ENCODE results near the gene CRTC2.
"Not testable (repeated sequence)": the region's sequence is repeated elsewhere in the genome, so short reads cannot be mapped to it uniquely, and the experiment has no call there.

CRTC2 gene

DNA sequence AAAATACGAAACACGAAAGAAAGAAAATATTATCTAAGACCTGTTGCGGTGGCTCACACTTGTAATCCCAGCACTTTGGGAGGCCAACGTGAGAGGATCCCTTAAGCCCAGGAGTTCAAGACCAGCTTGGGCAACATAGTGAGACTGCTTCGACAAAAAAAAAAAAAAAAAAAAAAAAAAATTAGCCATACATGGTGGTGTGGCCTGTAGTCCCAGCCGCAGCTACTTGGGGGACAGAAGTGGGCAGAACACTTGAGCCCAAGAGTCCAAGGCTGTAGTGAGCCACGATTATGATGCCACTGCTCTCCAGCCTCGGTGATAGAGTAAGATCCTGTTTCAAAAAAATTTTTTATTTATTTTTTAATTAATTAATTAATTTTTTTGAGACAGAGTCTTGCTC, 29.2 kb upstream of the CRTC2 start:
- peaks cover 20% of the 10 kb centered on the region for H3K4me1 ChIP-seq (ENCODE audit: control insufficient read depth, insufficient read depth, low read length, poor library complexity, severe bottlenecking)
- H3K27ac ChIP-seq (ENCODE audit: insufficient read depth, low read length, poor library complexity, severe bottlenecking) = no peak overlapping the region
- no peaks in the 10 kb centered on the region for H3K27me3 ChIP-seq (replicated peaks; ENCODE audit: control insufficient read depth, insufficient read depth, low read length, poor library complexity, severe bottlenecking)
- no peak overlapping the region for H3K4me3 ChIP-seq (ENCODE audit: insufficient read depth, low read depth, low read length, poor library complexity, severe bottlenecking)
- no peaks in the 10 kb centered on the region for H3K9me3 ChIP-seq (ENCODE audit: control insufficient read depth, low read length)
- DNase-seq = no peak
- peaks cover 9% of the 10 kb centered on the region for H3K36me3 ChIP-seq (ENCODE audit: control insufficient read depth, insufficient read depth, low read length)

DNA sequence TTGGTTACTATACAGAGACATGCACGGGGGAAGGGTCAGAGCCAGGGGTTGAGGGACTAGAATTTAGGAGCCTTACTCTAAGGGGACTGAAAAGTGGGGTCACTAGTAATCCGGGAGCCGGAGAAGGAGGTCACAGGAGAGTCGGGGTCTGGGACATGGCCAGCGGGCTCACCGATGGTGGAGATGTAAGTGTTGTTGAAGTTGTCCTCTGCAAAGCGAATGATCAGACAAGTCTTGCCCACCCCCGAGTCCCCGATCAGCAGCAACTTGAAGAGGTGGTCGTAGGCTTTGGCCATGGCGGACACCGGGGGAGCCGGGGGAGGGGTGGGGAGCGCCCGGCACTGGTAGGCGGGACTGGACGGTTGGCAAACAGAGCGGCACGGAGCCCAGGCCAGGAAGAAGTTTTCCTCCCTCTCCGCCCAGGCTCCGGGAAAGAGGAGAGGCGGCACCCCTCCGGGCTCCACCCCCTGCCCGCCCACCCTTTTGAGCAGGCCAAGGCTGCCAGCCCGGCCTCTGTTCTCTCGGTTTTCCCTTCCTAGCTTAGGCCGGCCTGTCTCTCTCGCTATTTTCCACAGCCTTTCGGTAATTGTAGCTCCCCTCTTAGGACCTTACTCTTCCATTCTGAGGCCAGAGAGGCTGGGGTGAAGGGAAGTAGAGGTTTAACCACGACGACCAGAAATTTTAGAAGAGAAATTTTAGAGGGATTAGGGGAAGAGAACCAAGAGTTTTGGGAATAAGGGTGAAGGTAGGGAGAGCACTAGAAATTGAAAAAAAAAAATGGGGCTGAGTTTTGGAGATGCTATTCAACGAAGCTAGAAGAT, 27.7 kb upstream of the CRTC2 start, which contains the start of gene RAB13:
Gene RAB13, minus strand, starts transcription at position 399 of the 821 bp plus-strand sequence. Its CDS starts 103 bp downstream, at position 296.
- Histone ChIP-seq H3K27ac (ENCODE audit: insufficient read depth, low read length, poor library complexity, severe bottlenecking) (peak within 1 kb of the TSS; percentile 41), H3K27me3 (replicated peaks; ENCODE audit: control insufficient read depth, insufficient read depth, low read length, poor library complexity, severe bottlenecking) (no peaks in the 10 kb centered on the region), H3K4me3 (ENCODE audit: insufficient read depth, low read depth, low read length, poor library complexity, severe bottlenecking) (no peak within 1 kb of the TSS), H3K4me1 (ENCODE audit: control insufficient read depth, insufficient read depth, low read length, poor library complexity, severe bottlenecking) (peaks cover 7% of the 10 kb centered on the region), H3K36me3 (ENCODE audit: control insufficient read depth, insufficient read depth, low read length) (no peaks in the 10 kb centered on the region), H3K9me3 (ENCODE audit: control insufficient read depth, low read length) (no peaks in the 10 kb centered on the region)
- DNase-seq = no peak

DNA sequence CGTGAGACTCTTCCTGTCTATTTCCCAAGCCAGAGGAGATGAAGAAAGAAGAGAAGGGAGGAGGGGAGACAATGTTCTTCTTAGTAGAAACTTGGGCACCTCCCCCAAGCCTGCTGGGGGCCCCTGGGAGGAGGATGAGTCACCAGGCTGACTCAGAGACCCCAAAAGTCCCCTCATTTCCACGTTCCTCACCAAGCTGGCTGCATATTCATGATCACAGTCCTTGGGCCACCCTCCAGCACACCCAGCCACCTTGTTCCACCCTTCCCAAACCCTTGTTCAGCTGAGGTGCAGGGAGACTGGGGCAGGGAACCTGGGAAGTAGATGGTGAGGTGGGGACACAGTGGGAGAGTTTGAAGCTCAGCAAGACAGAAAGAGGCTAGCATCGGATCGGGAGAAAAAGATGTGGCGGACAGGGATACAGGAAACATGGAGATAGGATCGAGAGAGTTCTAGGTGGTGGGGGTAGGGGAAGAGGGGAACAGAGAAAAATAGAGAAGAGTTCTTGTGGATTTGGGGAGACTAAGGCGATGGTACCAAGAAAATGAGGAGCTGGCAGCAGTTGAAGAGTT, 27.0 kb upstream of the CRTC2 start:
- DNase-seq = no peak
- H3K9me3 ChIP-seq (ENCODE audit: control insufficient read depth, low read length) = no peaks in the 10 kb centered on the region
- H3K27me3 ChIP-seq (replicated peaks; ENCODE audit: control insufficient read depth, insufficient read depth, low read length, poor library complexity, severe bottlenecking) = no peaks in the 10 kb centered on the region
- no peak overlapping the region for H3K4me3 ChIP-seq (ENCODE audit: insufficient read depth, low read depth, low read length, poor library complexity, severe bottlenecking)
- H3K4me1 ChIP-seq (ENCODE audit: control insufficient read depth, insufficient read depth, low read length, poor library complexity, severe bottlenecking) = peaks cover 7% of the 10 kb centered on the region
- H3K27ac ChIP-seq (ENCODE audit: insufficient read depth, low read length, poor library complexity, severe bottlenecking) = no peak overlapping the region
- no peaks in the 10 kb centered on the region for H3K36me3 ChIP-seq (ENCODE audit: control insufficient read depth, insufficient read depth, low read length)

DNA sequence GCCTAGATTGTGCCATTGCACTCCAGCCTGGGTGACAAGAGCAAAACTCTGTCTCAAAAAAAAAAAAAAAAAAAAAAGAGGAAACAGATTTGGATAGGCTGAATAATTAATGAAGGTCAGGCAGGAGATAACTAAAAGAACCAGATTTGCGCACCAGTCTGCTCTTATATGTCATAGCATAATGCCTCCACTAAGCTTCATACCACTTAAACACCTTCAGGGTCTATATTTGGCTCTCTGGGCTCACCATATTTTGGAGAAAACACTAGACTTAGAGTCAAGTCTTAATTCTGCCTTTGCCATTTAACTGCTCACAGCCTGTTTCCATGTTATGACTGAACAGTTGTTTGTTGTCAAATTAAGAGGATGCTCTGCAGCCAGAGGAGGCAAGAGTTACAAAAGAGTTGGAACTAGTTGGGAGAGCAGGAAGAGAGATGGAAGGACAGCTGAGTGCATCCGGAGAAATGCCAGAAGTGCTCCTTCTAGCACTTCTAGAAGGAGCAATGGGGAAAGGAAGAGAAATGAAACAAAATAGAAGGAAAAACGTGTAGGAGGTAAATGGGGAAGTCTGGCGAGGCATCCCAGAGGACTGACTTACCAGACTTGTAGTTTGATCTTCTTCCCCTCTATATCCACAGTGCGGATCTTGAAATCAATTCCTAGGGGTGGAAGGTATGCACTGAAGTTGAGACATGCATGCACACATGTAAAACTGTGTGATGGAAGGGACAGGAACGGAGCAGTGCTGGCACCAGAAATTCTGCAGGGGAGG, 25.9 kb upstream of the CRTC2 start:
- no peak overlapping the region for H3K4me3 ChIP-seq (ENCODE audit: insufficient read depth, low read depth, low read length, poor library complexity, severe bottlenecking)
- H3K27me3 ChIP-seq (replicated peaks; ENCODE audit: control insufficient read depth, insufficient read depth, low read length, poor library complexity, severe bottlenecking) = no peaks in the 10 kb centered on the region
- no peak for DNase-seq
- H3K36me3 ChIP-seq (ENCODE audit: control insufficient read depth, insufficient read depth, low read length) = no peaks in the 10 kb centered on the region
- H3K4me1 ChIP-seq (ENCODE audit: control insufficient read depth, insufficient read depth, low read length, poor library complexity, severe bottlenecking) = peaks cover 7% of the 10 kb centered on the region
- H3K27ac ChIP-seq (ENCODE audit: insufficient read depth, low read length, poor library complexity, severe bottlenecking) = no peak overlapping the region
- no peaks in the 10 kb centered on the region for H3K9me3 ChIP-seq (ENCODE audit: control insufficient read depth, low read length)

DNA sequence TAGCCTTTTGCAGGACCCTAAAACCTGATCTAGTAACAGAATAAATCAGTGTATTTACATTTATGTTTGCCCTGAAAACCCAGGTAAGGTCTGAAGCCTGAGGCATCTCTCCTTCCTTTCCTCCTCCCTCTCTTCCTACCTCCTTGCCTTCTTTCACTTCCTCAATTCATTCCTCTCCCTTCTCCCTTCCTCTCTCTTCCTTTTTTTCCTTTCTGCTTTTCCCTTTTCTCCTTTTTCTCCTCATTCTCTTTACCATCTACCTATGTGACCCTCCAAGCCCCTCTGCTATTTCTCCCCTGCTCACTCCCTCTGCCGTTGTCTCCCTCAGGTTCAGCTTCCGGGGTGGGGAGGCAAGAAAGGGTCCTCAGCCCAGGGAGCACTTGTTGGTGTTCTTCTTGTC, 23.3 kb upstream of the CRTC2 start:
- H3K4me1 ChIP-seq (ENCODE audit: control insufficient read depth, insufficient read depth, low read length, poor library complexity, severe bottlenecking) = peaks cover 10% of the 10 kb centered on the region
- not testable (repeated sequence) for H3K4me3 ChIP-seq (ENCODE audit: insufficient read depth, low read depth, low read length, poor library complexity, severe bottlenecking); DNase-seq; H3K9me3 ChIP-seq (ENCODE audit: control insufficient read depth, low read length); H3K27ac ChIP-seq (ENCODE audit: insufficient read depth, low read length, poor library complexity, severe bottlenecking); H3K27me3 ChIP-seq (replicated peaks; ENCODE audit: control insufficient read depth, insufficient read depth, low read length, poor library complexity, severe bottlenecking); H3K36me3 ChIP-seq (ENCODE audit: control insufficient read depth, insufficient read depth, low read length)

DNA sequence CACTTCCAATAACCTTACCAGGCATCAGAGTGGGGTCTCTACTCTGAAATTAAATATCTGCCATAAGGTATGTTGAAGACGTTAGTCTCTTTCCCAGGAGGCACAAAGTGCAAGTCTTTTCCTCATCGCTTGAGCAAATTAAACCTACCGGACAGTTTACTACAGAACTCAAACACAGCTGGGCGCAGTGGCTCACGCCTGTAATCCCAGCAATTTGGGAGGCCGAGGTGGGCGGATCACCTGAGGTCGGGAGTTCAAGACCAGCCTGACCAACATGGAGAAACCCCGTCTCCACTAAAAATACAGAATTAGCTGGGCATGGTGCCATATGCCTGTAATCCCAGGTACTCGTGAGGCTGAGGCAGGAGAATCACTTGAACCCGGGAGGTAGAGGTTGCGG, 20.7 kb upstream of the CRTC2 start:
- not testable (repeated sequence) for H3K4me3 ChIP-seq (ENCODE audit: insufficient read depth, low read depth, low read length, poor library complexity, severe bottlenecking); H3K27ac ChIP-seq (ENCODE audit: insufficient read depth, low read length, poor library complexity, severe bottlenecking); H3K9me3 ChIP-seq (ENCODE audit: control insufficient read depth, low read length); DNase-seq; H3K27me3 ChIP-seq (replicated peaks; ENCODE audit: control insufficient read depth, insufficient read depth, low read length, poor library complexity, severe bottlenecking)
- peaks cover 16% of the 10 kb centered on the region for H3K4me1 ChIP-seq (ENCODE audit: control insufficient read depth, insufficient read depth, low read length, poor library complexity, severe bottlenecking)
- H3K36me3 ChIP-seq (ENCODE audit: control insufficient read depth, insufficient read depth, low read length) = peaks cover 17% of the 10 kb centered on the region

DNA sequence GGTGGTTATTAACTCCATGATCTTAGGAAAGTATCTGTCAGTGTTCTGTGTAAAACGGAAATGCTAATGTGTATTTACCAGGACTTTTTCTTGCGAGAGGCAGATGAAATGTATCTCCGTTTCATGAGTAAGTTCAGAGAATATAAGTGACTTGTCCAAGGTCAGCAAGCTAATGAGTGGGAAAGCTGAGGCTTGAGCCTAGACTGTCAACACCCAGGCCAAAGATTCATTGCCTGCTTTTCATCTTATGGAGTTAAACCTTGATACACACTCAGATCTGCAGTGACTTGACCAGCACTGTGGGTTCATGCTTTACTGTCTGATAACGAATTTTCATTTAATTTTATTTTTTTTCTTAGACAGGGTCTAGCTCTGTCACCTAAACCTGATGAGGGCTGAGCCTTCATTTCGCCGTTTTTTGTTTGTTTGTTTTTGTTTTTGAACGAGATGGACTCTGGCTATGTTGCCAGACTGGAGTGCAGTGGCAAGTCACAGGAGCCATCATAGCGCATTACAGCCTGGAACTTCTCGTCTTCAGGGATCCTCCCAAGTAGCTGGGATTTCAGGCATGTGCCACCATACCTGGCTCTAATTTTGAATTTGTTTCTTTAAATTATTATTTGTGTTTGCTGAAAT, 20.0 kb upstream of the CRTC2 start:
- no peak for DNase-seq
- peaks cover 24% of the 10 kb centered on the region for H3K36me3 ChIP-seq (ENCODE audit: control insufficient read depth, insufficient read depth, low read length)
- peaks cover 16% of the 10 kb centered on the region for H3K4me1 ChIP-seq (ENCODE audit: control insufficient read depth, insufficient read depth, low read length, poor library complexity, severe bottlenecking)
- H3K27me3 ChIP-seq (replicated peaks; ENCODE audit: control insufficient read depth, insufficient read depth, low read length, poor library complexity, severe bottlenecking) = no peaks in the 10 kb centered on the region
- H3K27ac ChIP-seq (ENCODE audit: insufficient read depth, low read length, poor library complexity, severe bottlenecking) = peak overlapping the region; percentile 91
- peak overlapping the region; percentile 93 for H3K4me3 ChIP-seq (ENCODE audit: insufficient read depth, low read depth, low read length, poor library complexity, severe bottlenecking)
- no peaks in the 10 kb centered on the region for H3K9me3 ChIP-seq (ENCODE audit: control insufficient read depth, low read length)

DNA sequence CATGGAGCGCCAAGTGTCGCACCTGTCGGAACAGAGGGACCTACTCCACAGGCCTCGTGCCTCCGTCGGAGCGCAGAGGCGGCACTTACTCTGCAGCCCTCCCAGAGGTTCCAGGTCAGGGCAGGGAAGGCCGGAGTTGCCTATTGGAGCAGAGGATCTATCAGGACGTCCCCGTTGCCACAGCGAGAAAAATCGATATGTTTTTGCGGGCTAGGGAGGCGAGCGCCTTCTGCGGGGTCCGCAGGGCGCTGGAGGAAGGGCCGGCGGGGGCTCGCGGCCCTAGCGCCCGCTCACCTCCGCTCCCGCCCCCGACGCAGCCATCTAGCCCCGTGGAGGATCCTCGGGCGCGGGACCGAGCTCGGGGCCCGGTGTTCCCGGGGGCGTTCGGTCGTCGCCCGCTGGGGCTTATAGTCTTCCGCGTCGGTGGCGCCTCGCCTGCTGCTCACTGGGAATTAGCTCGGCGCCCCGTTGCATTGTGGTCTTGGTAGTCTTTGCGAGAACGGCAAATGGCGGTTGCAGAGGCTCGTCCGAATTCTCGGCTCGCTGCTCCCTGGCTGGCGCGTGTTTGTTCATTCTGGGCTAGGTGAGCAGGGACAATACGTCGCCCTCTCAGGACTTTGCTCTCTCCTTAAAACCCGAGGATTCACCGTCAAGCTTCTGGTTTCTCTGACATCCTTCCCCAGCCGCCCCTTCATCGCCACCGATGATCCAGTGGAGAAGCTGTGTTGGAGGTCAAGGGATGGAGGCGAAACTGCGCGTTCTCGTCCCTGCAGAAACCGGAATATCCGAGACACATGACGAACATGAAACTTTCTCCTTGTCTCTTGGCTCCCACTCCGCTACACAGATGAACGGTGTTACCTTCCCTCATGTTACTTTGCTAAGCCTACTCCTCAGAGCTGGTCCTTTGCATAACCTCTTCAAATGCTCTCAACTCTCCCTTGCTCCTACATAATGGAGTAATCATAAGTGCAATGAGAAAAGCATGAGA, 19.1 kb upstream of the CRTC2 start, which contains the start of gene JTB:
Gene JTB, minus strand, starts transcription at position 425 of the 991 bp plus-strand sequence. Its CDS starts 422 bp downstream, at position 3.
- H3K9me3 ChIP-seq (ENCODE audit: control insufficient read depth, low read length) = no peaks in the 10 kb centered on the region
- peaks cover 26% of the 10 kb centered on the region for H3K36me3 ChIP-seq (ENCODE audit: control insufficient read depth, insufficient read depth, low read length)
- no peaks in the 10 kb centered on the region for H3K27me3 ChIP-seq (replicated peaks; ENCODE audit: control insufficient read depth, insufficient read depth, low read length, poor library complexity, severe bottlenecking)
- H3K4me3 ChIP-seq (ENCODE audit: insufficient read depth, low read depth, low read length, poor library complexity, severe bottlenecking) = peak within 1 kb of the TSS; percentile 93
- DNase-seq = peak; percentile 70 to 78 (median 71)
- H3K4me1 ChIP-seq (ENCODE audit: control insufficient read depth, insufficient read depth, low read length, poor library complexity, severe bottlenecking) = peaks cover 16% of the 10 kb centered on the region
- H3K27ac ChIP-seq (ENCODE audit: insufficient read depth, low read length, poor library complexity, severe bottlenecking) = peak within 1 kb of the TSS; percentile 91

DNA sequence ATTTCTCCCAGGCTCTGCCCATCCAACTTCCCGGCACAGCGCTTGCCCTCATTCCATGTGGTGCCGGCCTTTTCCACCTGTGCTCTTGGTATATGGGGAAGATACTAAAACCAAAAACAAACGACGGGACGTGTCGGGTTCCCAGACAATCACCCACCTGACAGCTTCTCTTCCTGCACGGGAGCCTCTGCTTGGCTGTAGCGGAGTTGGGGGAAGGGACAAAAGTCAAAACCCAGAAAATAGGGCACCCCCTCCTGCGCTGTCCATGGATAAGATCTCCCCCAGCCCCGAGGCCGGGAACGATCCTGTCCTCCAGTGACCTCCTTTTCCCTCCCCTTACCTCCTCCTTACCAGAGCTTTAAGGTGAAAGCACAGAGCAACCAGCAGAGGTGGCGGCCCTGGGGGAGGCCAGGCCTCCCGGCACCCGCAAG, 18.4 kb upstream of the CRTC2 start:
- H3K4me3 ChIP-seq (ENCODE audit: insufficient read depth, low read depth, low read length, poor library complexity, severe bottlenecking) = peak overlapping the region; percentile 93
- H3K9me3 ChIP-seq (ENCODE audit: control insufficient read depth, low read length) = no peaks in the 10 kb centered on the region
- H3K27me3 ChIP-seq (replicated peaks; ENCODE audit: control insufficient read depth, insufficient read depth, low read length, poor library complexity, severe bottlenecking) = no peaks in the 10 kb centered on the region
- H3K36me3 ChIP-seq (ENCODE audit: control insufficient read depth, insufficient read depth, low read length) = peaks cover 26% of the 10 kb centered on the region
- no peak for DNase-seq
- peak overlapping the region; percentile 91 for H3K27ac ChIP-seq (ENCODE audit: insufficient read depth, low read length, poor library complexity, severe bottlenecking)
- H3K4me1 ChIP-seq (ENCODE audit: control insufficient read depth, insufficient read depth, low read length, poor library complexity, severe bottlenecking) = peaks cover 18% of the 10 kb centered on the region
